H1 (cell line): Measurements from ENCODE around the gene OTOGL. TPM values are rescaled to one million over a fixed set of nuclear protein-coding genes. Genes with fewer than 3 reads are reported as not detected.

Source experiments
- CTCF ChIA-PET: fragments of 300-600 bp; sonication (Branson Sonifier 250); formaldehyde crosslinking; loops from one replicate; lab custom pipeline; 2021; ENCODE audit not compliant: partially characterized antibody; lab: Charles Lee
- POLR2A ChIA-PET: fragments of 300-600 bp; sonication (Branson Sonifier 250); formaldehyde crosslinking; loops from one replicate; lab custom pipeline; 2021; ENCODE audit warnings: inconsistent platforms; ENCODE audit not compliant: partially characterized antibody; lab: Charles Lee
- DNase-seq, 2 experiments: peaks; one replicate each; pipeline versions ENCODE4 v3.0.0 to v3.0.0-alpha.2; 2010 to 2022; ENCODE audit warnings: low spot score in 2 of 2, low read depth in 1 of 2, mixed read lengths in 1 of 2
- FAIRE-seq: peaks from 2 replicates; lab custom pipeline; 2011; peaks lifted over from hg19 to GRCh38; lab: Jason Lieb, UNC
- H2AFZ ChIP-seq: 2 replicates; pipeline ENCODE4 v1.8.1; 2012; ENCODE audit warnings: low read length, inconsistent platforms
- H2AK5ac ChIP-seq: 2 replicates; pipeline ENCODE4 v1.6.1; 2013; ENCODE audit warnings: low read depth, low read length
- H2BK120ac ChIP-seq: replicated peaks from 2 replicates; pipeline ENCODE3; 2013; ENCODE audit warnings: low read depth, low read length, inconsistent platforms
- H2BK12ac ChIP-seq: 2 replicates; pipeline ENCODE4 v1.6.1; 2013; ENCODE audit warnings: low read depth, low read length
- H2BK15ac ChIP-seq: 2 replicates; pipeline ENCODE4 v1.6.1; 2013; ENCODE audit warnings: low read length
- H2BK20ac ChIP-seq: 2 replicates; pipeline ENCODE4 v1.6.1; 2013; ENCODE audit warnings: low read length
- H2BK5ac ChIP-seq: 2 replicates; pipeline ENCODE4 v1.6.1; 2013; ENCODE audit warnings: low read depth, low read length
- H3K14ac ChIP-seq: 2 replicates; pipeline ENCODE4 v1.6.1; 2013; ENCODE audit warnings: inconsistent platforms; ENCODE audit not compliant: insufficient read length
- H3K18ac ChIP-seq: 2 replicates; pipeline ENCODE4 v1.6.1; 2013; ENCODE audit warnings: low read length; ENCODE audit errors: extremely low read depth
- H3K23ac ChIP-seq: 2 replicates; pipeline ENCODE4 v1.6.1; 2013; ENCODE audit warnings: inconsistent platforms; ENCODE audit not compliant: insufficient read length
- H3K23me2 ChIP-seq: 2 replicates; pipeline ENCODE4 v1.6.1; 2013; ENCODE audit warnings: low read depth, low read length
- H3K27ac ChIP-seq: 2 replicates; pipeline ENCODE4 v1.6.1; 2011; ENCODE audit warnings: low read depth, low read length, inconsistent platforms
- H3K27me3 ChIP-seq, 4 experiments: replicated peaks in 1 of 4; 1 replicate in 1 of 4; 2 replicates in 3 of 4; pipeline versions ENCODE4 v1.6.1 to v1.8.1; 2011 to 2013; ENCODE audit warnings: low read length in 3 of 4, mild to moderate bottlenecking in 3 of 4, inconsistent platforms in 2 of 4, mixed read lengths in 2 of 4, moderate library complexity in 1 of 4; ENCODE audit not compliant: control insufficient read depth in 3 of 4, insufficient read depth in 3 of 4; ENCODE audit errors: extremely low read depth in 1 of 4
- H3K36me3 ChIP-seq, 4 experiments: 2 replicates each; pipeline versions ENCODE4 v1.6.1 to v1.8.1; 2011 to 2013; ENCODE audit warnings: mild to moderate bottlenecking in 4 of 4, low read length in 3 of 4, moderate library complexity in 2 of 4, control low read depth in 1 of 4, inconsistent platforms in 1 of 4; ENCODE audit not compliant: insufficient read depth in 4 of 4, control insufficient read depth in 2 of 4
- H3K4ac ChIP-seq: replicated peaks from 2 replicates; pipeline ENCODE3; 2013; ENCODE audit warnings: low read length, low read depth, mixed read lengths, inconsistent platforms; ENCODE audit not compliant: insufficient read length
- H3K4me1 ChIP-seq, 4 experiments: replicated peaks in 1 of 4; 1 replicate in 1 of 4; 2 replicates in 3 of 4; pipeline versions ENCODE4 v1.6.1 to v1.8.1; 2011 to 2013; ENCODE audit warnings: low read length in 3 of 4, inconsistent platforms in 2 of 4, mixed read lengths in 1 of 4; ENCODE audit not compliant: insufficient read depth in 4 of 4, control insufficient read depth in 3 of 4
- H3K4me2 ChIP-seq, 2 experiments: 2 replicates each; pipeline versions ENCODE4 v1.6.1 to v1.8.1; 2011 to 2013; ENCODE audit warnings: low read depth in 2 of 2, low read length in 2 of 2, control low read depth in 1 of 2, inconsistent platforms in 1 of 2, mild to moderate bottlenecking in 1 of 2; ENCODE audit not compliant: insufficient read depth in 1 of 2
- H3K4me3 ChIP-seq, 4 experiments: fragments of 200-600, 300-600 bp in 1 of 4; sonication (generic), shearing (Covaris generic), sonication (Bioruptor Twin) in 1 of 4; 2 replicates each; pipeline versions ENCODE4 v1.5.1 to v1.8.1; 2011 to 2016; ENCODE audit warnings: low read length in 4 of 4, low read depth in 3 of 4, control low read depth in 2 of 4, inconsistent platforms in 2 of 4, mild to moderate bottlenecking in 2 of 4, mixed read lengths in 1 of 4, moderate library complexity in 1 of 4; ENCODE audit not compliant: insufficient read depth in 2 of 4; ENCODE audit errors: extremely low read depth in 1 of 4
- H3K56ac ChIP-seq: replicated peaks from 2 replicates; pipeline ENCODE3; 2013; ENCODE audit warnings: low read depth, mild to moderate bottlenecking, mixed read lengths, low read length, inconsistent platforms; ENCODE audit not compliant: insufficient read length
- H3K79me1 ChIP-seq: 2 replicates; pipeline ENCODE4 v1.6.1; 2013; ENCODE audit warnings: low read depth, low read length, control low read depth
- H3K79me2 ChIP-seq, 2 experiments: 2 replicates each; pipeline versions ENCODE4 v1.6.1 to v1.8.1; 2012 to 2013; ENCODE audit warnings: low read length in 2 of 2, mild to moderate bottlenecking in 2 of 2, inconsistent platforms in 1 of 2; ENCODE audit not compliant: insufficient read depth in 2 of 2, control insufficient read depth in 1 of 2
- H3K9ac ChIP-seq, 4 experiments: replicated peaks in 1 of 4; 1 replicate in 1 of 4; 2 replicates in 3 of 4; pipeline versions ENCODE4 v1.6.1 to v1.8.1; 2011 to 2013; ENCODE audit warnings: low read depth in 3 of 4, low read length in 3 of 4, control low read depth in 2 of 4, mild to moderate bottlenecking in 2 of 4, moderate library complexity in 2 of 4, inconsistent platforms in 1 of 4; ENCODE audit errors: extremely low read depth in 1 of 4
- H3K9me3 ChIP-seq, 2 experiments: 2 replicates each; pipeline versions ENCODE4 v1.6.1 to v1.8.1; 2012 to 2013; ENCODE audit warnings: mild to moderate bottlenecking in 2 of 2, moderate library complexity in 2 of 2, control low read depth in 1 of 2, inconsistent platforms in 1 of 2, low read depth in 1 of 2, low read length in 1 of 2, mixed read lengths in 1 of 2; ENCODE audit not compliant: insufficient read depth in 2 of 2
- H4K20me1 ChIP-seq, 2 experiments: replicated peaks in 1 of 2; 2 replicates each; pipeline versions ENCODE3 to v1.8.1; 2011 to 2013; ENCODE audit warnings: inconsistent platforms in 2 of 2, low read length in 2 of 2, mild to moderate bottlenecking in 1 of 2; ENCODE audit not compliant: insufficient read depth in 2 of 2, control insufficient read depth in 1 of 2
- H4K5ac ChIP-seq: 2 replicates; pipeline ENCODE4 v1.6.1; 2013; ENCODE audit warnings: low read length, low read depth, mixed read lengths, inconsistent platforms; ENCODE audit not compliant: insufficient read length
- H4K8ac ChIP-seq: 2 replicates; pipeline ENCODE4 v1.8.0; 2013; ENCODE audit warnings: mild to moderate bottlenecking, moderate library complexity, low read length, inconsistent platforms; ENCODE audit not compliant: insufficient read depth; ENCODE audit errors: extremely low read depth
- H4K91ac ChIP-seq: replicated peaks from 2 replicates; pipeline ENCODE3; 2013; ENCODE audit warnings: low read length, mixed read lengths, inconsistent platforms; ENCODE audit not compliant: insufficient read length
- BRCA1 ChIP-seq: IDR thresholded peaks from 2 replicates; pipeline ENCODE4 v1.6.1; 2012; ENCODE audit warnings: low read depth, low read length, improper control_type of control experiment
- CTCF ChIP-seq, 3 experiments: IDR thresholded peaks; 1 replicate in 2 of 3; 2 replicates in 1 of 3; pipeline versions ENCODE4 v1.5.1 to v1.6.1; 2011; ENCODE audit warnings: low read length in 3 of 3, mild to moderate bottlenecking in 3 of 3, inconsistent platforms in 2 of 3, low read depth in 1 of 3, moderate library complexity in 1 of 3; ENCODE audit not compliant: insufficient read depth in 1 of 3; ENCODE audit errors: control extremely low read depth in 1 of 3
- EGR1 ChIP-seq: IDR thresholded peaks from 2 replicates; pipeline ENCODE4 v1.6.1; 2011; ENCODE audit warnings: low read depth, low read length, borderline replicate concordance
- FOSL1 ChIP-seq: IDR thresholded peaks from 2 replicates; pipeline ENCODE4 v1.6.1; 2011; ENCODE audit warnings: mild to moderate bottlenecking, low read depth, low read length, moderate library complexity; ENCODE audit not compliant: insufficient read depth
- GABPA ChIP-seq: IDR thresholded peaks from 2 replicates; pipeline ENCODE4 v1.6.1; 2011; ENCODE audit warnings: mild to moderate bottlenecking, low read length, moderate library complexity, borderline replicate concordance; ENCODE audit not compliant: insufficient read depth
- JUND ChIP-seq: IDR thresholded peaks from 2 replicates; pipeline ENCODE4 v1.6.1; 2011; ENCODE audit warnings: mild to moderate bottlenecking, improper control_type of control experiment, low read length
- MAX ChIP-seq: IDR thresholded peaks from 2 replicates; pipeline ENCODE4 v1.6.1; 2012; ENCODE audit warnings: inconsistent platforms
- NRF1 ChIP-seq: IDR thresholded peaks from 2 replicates; pipeline ENCODE4 v1.6.1; 2011; ENCODE audit warnings: mild to moderate bottlenecking, low read depth, low read length, improper control_type of control experiment
- SIX5 ChIP-seq: IDR thresholded peaks from 2 replicates; pipeline ENCODE4 v1.6.1; 2011; ENCODE audit warnings: mild to moderate bottlenecking, low read depth, low read length
- SRF ChIP-seq: IDR thresholded peaks from 2 replicates; pipeline ENCODE4 v1.6.1; 2011; ENCODE audit warnings: mild to moderate bottlenecking, low read depth, low read length, moderate library complexity
- TAF1 ChIP-seq: IDR thresholded peaks from 2 replicates; pipeline ENCODE4 v1.6.1; 2011; ENCODE audit warnings: mild to moderate bottlenecking, low read depth, low read length
- TAF7 ChIP-seq: optimal IDR thresholded peaks from 2 replicates; pipeline ENCODE3; 2011; ENCODE audit warnings: low read depth, mild to moderate bottlenecking, inconsistent platforms, low read length, moderate library complexity, borderline replicate concordance
- TEAD4 ChIP-seq: IDR thresholded peaks from 2 replicates; pipeline ENCODE4 v1.6.1; 2012; ENCODE audit warnings: low read depth, low read length, inconsistent platforms, mixed read lengths
- polyA plus RNA-seq, 7 experiments: library from polyadenylated mRNA; depleted of rRNA in 3 of 7; stranded (reverse) in 5 of 7; unstranded in 2 of 7; fragments of >200 nt in 5 of 7; fragments of 200-250 nt in 2 of 7; gene quantifications; 1 replicate in 5 of 7; 2 replicates in 1 of 7; 4 replicates in 1 of 7; pipeline versions ENCODE4 v1.2.1 to v1.2.3, GENCODE V29; 2011 to 2013; ENCODE audit warnings: missing spikeins in 2 of 7, mixed read lengths in 2 of 7
- total RNA-seq: library from RNA; stranded (reverse); fragmentation: NEBNext Ultra II Directional; extraction: Animal tissue kit (Norgen Biotek cat#: 25700); gene quantifications from 2 replicates; pipeline ENCODE4 v1.2.1, GENCODE V29; 2021

Gene OTOGL
- total and polyA plus RNA-seq, 2 of the 8 experiments (the other 6 are each of a cell fraction or from before 2014, with no cell fraction given): 0.12 to 0.17 TPM

- DNase-seq: no peak
- no peak for FAIRE-seq
- TF ChIP-seq GABPA (no peak), JUND (no peak), TEAD4 (no peak), SIX5 (no peak), SRF (no peak), NRF1 (no peak), TAF7 (no peak), MAX (no peak), FOSL1 (no peak), TAF1 (no peak), CTCF (IDR thresholded peaks at IDR 0.05; ENCODE audit: control extremely low read depth in 1 of 3, insufficient read depth in 1 of 3, low read depth in 1 of 3, low read length in 3 of 3) (no peak), BRCA1 (no peak), EGR1 (no peak)
Observed at GRCh38 chr12:80381121-80381520, 281.8 kb downstream of the OTOGL start.

More at GRCh38 chr12:80381121-80381520, 281.8 kb downstream of the OTOGL start:
- Histone ChIP-seq H2BK12ac (no peak overlapping the region), H4K20me1 (no peaks in the 10 kb centered on the region), H3K36me3 (no peaks in the 10 kb centered on the region; a peak in 1 of 8 replicates), H3K56ac (no peak overlapping the region), H3K9ac (no peak overlapping the region), H3K18ac (no peak overlapping the region), H2AK5ac (no peak overlapping the region), H3K27ac (no peak overlapping the region), H3K4me1 (no peaks in the 10 kb centered on the region), H3K4me3 (no peak overlapping the region), H4K8ac (no peak overlapping the region), H3K23ac (no peak overlapping the region), H2BK15ac (no peak overlapping the region), H4K5ac (no peak overlapping the region), H3K79me1 (no peaks in the 10 kb centered on the region), H2BK120ac (no peak overlapping the region), H3K27me3 (no peaks in the 10 kb centered on the region), H2AFZ (no peak overlapping the region), H3K9me3 (no peaks in the 10 kb centered on the region), H3K4me2 (no peak overlapping the region), H3K23me2 (no peaks in the 10 kb centered on the region), H2BK5ac (no peak overlapping the region), H3K4ac (no peak overlapping the region), H4K91ac (no peak overlapping the region), H2BK20ac (no peak overlapping the region), H3K79me2 (no peaks in the 10 kb centered on the region), H3K14ac (no peak overlapping the region)
- CTCF ChIA-PET: no interaction called here
- POLR2A ChIA-PET: no interaction called here
